PC-3 (cell line): ENCODE results near the gene KANSL1L. TPM values are rescaled to one million over a fixed set of nuclear protein-coding genes. Genes with fewer than 3 reads are reported as not detected.

Source experiments
- ATAC-seq: fragments of 200-7000 bp; cut with Tn5 transposase; 2 replicates; pipeline ENCODE4 v1.9.1; 2020; ENCODE audit warnings: mild to moderate bottlenecking, moderate library complexity
- BruUV-seq: library from RNA; stranded (reverse); fragments of 400-500 nt; replicated peaks from 2 replicates; lab custom pipeline; 2021; lab: Mats Ljungman, UMichigan
- CTCF ChIA-PET: fragments of 300-600 bp; sonication (Branson Sonifier 250); formaldehyde crosslinking; loops from one replicate; lab custom pipeline; 2022; ENCODE audit warnings: antibody characterized with exemption; lab: Charles Lee
- POLR2A ChIA-PET: fragments of 300-600 bp; sonication (Branson Sonifier 250); formaldehyde crosslinking; loops from one replicate; lab custom pipeline; 2022; ENCODE audit warnings: antibody characterized with exemption; ENCODE audit not compliant: unreplicated experiment; lab: Charles Lee
- DNase-seq: peaks from one replicate; pipeline ENCODE4 v3.0.0-alpha.2; 2015
- H2AFZ ChIP-seq: fragments of 300-600 bp; sonication (generic); 2 replicates; pipeline ENCODE4 v1.6.0; 2016; ENCODE audit warnings: antibody characterized with exemption, low read length
- H3F3A ChIP-seq: fragments of 300-600 bp; sonication (generic); one replicate; pipeline ENCODE4 v1.6.0; 2017; ENCODE audit warnings: antibody characterized with exemption, low read length, control low read depth, mild to moderate bottlenecking; ENCODE audit not compliant: unreplicated experiment
- H3K27ac ChIP-seq: fragments of 300-600 bp; sonication (generic); 2 replicates; pipeline ENCODE4 v1.5.1; 2016; ENCODE audit warnings: mild to moderate bottlenecking, low read length
- H3K27me3 ChIP-seq: fragments of 300-600 bp; sonication (generic); 2 replicates; pipeline ENCODE4 v1.6.1; 2016; ENCODE audit warnings: low read length, mixed read lengths
- H3K36me3 ChIP-seq: fragments of 300-600 bp; sonication (generic); 2 replicates; pipeline ENCODE4 v1.6.1; 2016; ENCODE audit warnings: low read depth, mixed run types, low read length, mixed read lengths
- H3K4me1 ChIP-seq: fragments of 300-600 bp; sonication (generic); 2 replicates; pipeline ENCODE4 v1.5.1; 2016; ENCODE audit warnings: low read length; ENCODE audit not compliant: insufficient read depth
- H3K4me2 ChIP-seq: fragments of 300-600 bp; sonication (generic); 2 replicates; pipeline ENCODE4 v1.6.0; 2016; ENCODE audit warnings: low read length
- H3K4me3 ChIP-seq: fragments of 300-600 bp; sonication (generic); 2 replicates; pipeline ENCODE4 v1.5.1; 2016; ENCODE audit warnings: mild to moderate bottlenecking, low read length, mixed read lengths
- H3K79me2 ChIP-seq: fragments of 300-600 bp; sonication (generic); 2 replicates; pipeline ENCODE4 v1.6.1; 2017; ENCODE audit warnings: low read length, mixed read lengths
- H3K9ac ChIP-seq: fragments of 300-600 bp; sonication (generic); 2 replicates; pipeline ENCODE4 v1.6.0; 2016; ENCODE audit warnings: mild to moderate bottlenecking, low read length
- H3K9me2 ChIP-seq: fragments of 300-600 bp; sonication (generic); replicated peaks from 2 replicates; pipeline ENCODE4 v1.6.1; 2016; ENCODE audit warnings: mixed run types, low read length, mixed read lengths
- H3K9me3 ChIP-seq: fragments of 300-600 bp; sonication (generic); 2 replicates; pipeline ENCODE4 v1.6.1; 2016; ENCODE audit warnings: low read length, mixed read lengths
- H4K20me1 ChIP-seq: fragments of 300-600 bp; sonication (generic); 2 replicates; pipeline ENCODE4 v1.6.1; 2016; ENCODE audit warnings: low read length, mixed read lengths
- CTCF ChIP-seq: fragments of 300-600 bp; sonication (generic); conservative IDR thresholded peaks from 2 replicates; pipeline ENCODE4 v1.5.1; 2017; ENCODE audit warnings: antibody characterized with exemption, low read depth, mild to moderate bottlenecking, low read length
- EZH2 ChIP-seq: fragments of 300-600 bp; sonication (generic); IDR thresholded peaks from one replicate; pipeline ENCODE4 v1.6.1; 2017; ENCODE audit warnings: antibody characterized with exemption, mild to moderate bottlenecking, low read length; ENCODE audit not compliant: unreplicated experiment
- EZH2phosphoT487 ChIP-seq: fragments of 300-600 bp; sonication (generic); IDR thresholded peaks from 2 replicates; pipeline ENCODE4 v1.6.1; 2018; ENCODE audit warnings: mild to moderate bottlenecking, antibody characterized with exemption, low read length, borderline replicate concordance
- intact Hi-C: fragments of 100-400 bp; cut with micrococcal nuclease; formaldehyde crosslinking; loops from 2 replicates; pipeline ENCODE4 v1.9.0; 2023
- total RNA-seq: library from RNA; depleted of rRNA; stranded (reverse); fragments of >200 nt; gene quantifications from 2 replicates; pipeline ENCODE4 v1.2.3, GENCODE V29; 2014

The KANSL1L gene
- total RNA-seq, 1 experiment from 2014 or later: 2.3 TPM

GRCh38 chr2:210027608-210028007 is 143.6 kb downstream of the KANSL1L start:
- peaks cover 12% of the 10 kb centered on the region for H3K36me3 ChIP-seq
- H3K9me2 ChIP-seq: no peaks in the 10 kb centered on the region
- TF ChIP-seq EZH2: no peak
- TF ChIP-seq EZH2phosphoT487: no peak
- TF ChIP-seq CTCF: no peak
- H3K9me3 ChIP-seq: no peaks in the 10 kb centered on the region
- no peaks in the 10 kb centered on the region for H3K27me3 ChIP-seq
- CTCF ChIA-PET: no interaction called here
- H4K20me1 ChIP-seq: no peaks in the 10 kb centered on the region
- H2AFZ ChIP-seq: no peak overlapping the region
- POLR2A ChIA-PET: no interaction called here
- H3K4me1 ChIP-seq: no peaks in the 10 kb centered on the region
- ATAC-seq (no peak), DNase-seq (no peak)
- no TSS peak for BruUV-seq
- intact Hi-C loops: no loop called here
- H3K4me2 ChIP-seq: no peak overlapping the region
- H3K79me2 ChIP-seq: no peaks in the 10 kb centered on the region
- no peaks in the 10 kb centered on the region for H3F3A ChIP-seq
- no peak overlapping the region for H3K27ac ChIP-seq
- H3K9ac ChIP-seq: no peak overlapping the region
- no peak overlapping the region for H3K4me3 ChIP-seq

- no peak overlapping the region for H3K4me3 ChIP-seq
- H4K20me1 ChIP-seq: no peaks in the 10 kb centered on the region
- ATAC-seq: no peak
- no peak overlapping the region for H3K27ac ChIP-seq
- no peak for DNase-seq
- H2AFZ ChIP-seq: no peak overlapping the region
- H3K4me2 ChIP-seq: no peak overlapping the region
- H3K4me1 ChIP-seq: no peaks in the 10 kb centered on the region
- H3K9ac ChIP-seq: no peak overlapping the region
- CTCF ChIA-PET: no interaction called here
- no peaks in the 10 kb centered on the region for H3K27me3 ChIP-seq
- no peaks in the 10 kb centered on the region for H3K9me2 ChIP-seq
- intact Hi-C loops: no loop called here
- peaks cover 42% of the 10 kb centered on the region for H3K36me3 ChIP-seq
- H3K9me3 ChIP-seq: no peaks in the 10 kb centered on the region
- no peaks in the 10 kb centered on the region for H3K79me2 ChIP-seq
- TF ChIP-seq EZH2: no peak
- TF ChIP-seq EZH2phosphoT487: no peak
- TF ChIP-seq CTCF: no peak
- POLR2A ChIA-PET: no interaction called here
- BruUV-seq: no TSS peak
- no peaks in the 10 kb centered on the region for H3F3A ChIP-seq
These were observed 148.4 kb downstream of the KANSL1L start for GRCh38 chr2:210022824-210023223.

GRCh38 chr2:210020138-210020537 is 151.1 kb downstream of the KANSL1L start:
- ChIA-PET POLR2A (no interaction called here), CTCF (no interaction called here)
- no peak overlapping the region for H3K9ac ChIP-seq
- H3K9me2 ChIP-seq: no peaks in the 10 kb centered on the region
- no peaks in the 10 kb centered on the region for H3K79me2 ChIP-seq
- TF ChIP-seq CTCF (no peak), EZH2 (no peak), EZH2phosphoT487 (no peak)
- TSS peak; percentile 17 for BruUV-seq
- intact Hi-C loops: no loop called here
- H3K4me1 ChIP-seq: no peaks in the 10 kb centered on the region
- no peak overlapping the region for H3K27ac ChIP-seq
- no peaks in the 10 kb centered on the region for H3K9me3 ChIP-seq
- no peak overlapping the region for H3K4me2 ChIP-seq
- H3K27me3 ChIP-seq: no peaks in the 10 kb centered on the region
- H2AFZ ChIP-seq: no peak overlapping the region
- no peaks in the 10 kb centered on the region for H3F3A ChIP-seq
- no peak overlapping the region for H3K4me3 ChIP-seq
- H4K20me1 ChIP-seq: peaks cover 6% of the 10 kb centered on the region; the same call in 1 of the 2 replicates
- DNase-seq: no peak
- ATAC-seq: no peak
- peaks cover 65% of the 10 kb centered on the region for H3K36me3 ChIP-seq
